SU-DHL-6 (cell line): ENCODE results near the gene ATP9B.

Experiments
- H2AFZ ChIP-seq: fragments of 200-600 bp; sonication (generic); 2 replicates; pipeline ENCODE4 v1.6.1; 2014; ENCODE audit warnings: low read depth, mild to moderate bottlenecking, moderate library complexity, mixed read lengths, antibody characterized with exemption, low read length; ENCODE audit not compliant: severe bottlenecking
- H3F3A ChIP-seq: fragments of 200-600 bp; shearing (Covaris generic); 2 replicates; pipeline ENCODE4 v1.6.0; 2016; ENCODE audit warnings: antibody characterized with exemption, mild to moderate bottlenecking; ENCODE audit not compliant: insufficient read depth
- H3K27ac ChIP-seq: fragments of 200-600 bp; sonication (generic); 2 replicates; pipeline ENCODE4 v1.5.1; 2016; ENCODE audit warnings: low read depth, mild to moderate bottlenecking, low read length, moderate library complexity, mixed read lengths
- H3K27me3 ChIP-seq: fragments of 200-600 bp; sonication (generic), shearing (Covaris generic); 2 replicates; pipeline ENCODE4 v1.6.0; 2014; ENCODE audit warnings: mild to moderate bottlenecking, low read length
- H3K36me3 ChIP-seq: fragments of 200-600 bp; sonication (generic); 2 replicates; pipeline ENCODE4 v1.6.1; 2014; ENCODE audit warnings: mild to moderate bottlenecking, low read length, mixed read lengths
- H3K4me2 ChIP-seq: fragments of 300-600, 200-600 bp; shearing (Covaris generic), sonication (generic); 2 replicates; pipeline ENCODE4 v1.6.0; 2014; ENCODE audit warnings: low read length, low read depth, mild to moderate bottlenecking; ENCODE audit not compliant: poor library complexity, severe bottlenecking
- H3K4me3 ChIP-seq: fragments of 200-600 bp; sonication (generic); 2 replicates; pipeline ENCODE4 v1.5.1; 2014; ENCODE audit warnings: antibody characterized with exemption, low read length, mild to moderate bottlenecking, mixed read lengths; ENCODE audit not compliant: insufficient read depth, poor library complexity, severe bottlenecking
- H3K79me2 ChIP-seq: fragments of 200-600 bp; sonication (generic); 2 replicates; pipeline ENCODE4 v1.6.1; 2014; ENCODE audit warnings: mild to moderate bottlenecking, low read length, moderate library complexity; ENCODE audit not compliant: insufficient read depth
- H3K9ac ChIP-seq: fragments of 200-600 bp; sonication (generic); 2 replicates; pipeline ENCODE4 v1.7.0; 2014; ENCODE audit warnings: mild to moderate bottlenecking, low read length
- H3K9me2 ChIP-seq: fragments of 200-600 bp; sonication (generic); replicated peaks from 2 replicates; pipeline ENCODE4 v1.6.1; 2014; ENCODE audit warnings: low read length; ENCODE audit not compliant: insufficient read depth
- H3K9me3 ChIP-seq: fragments of 200-600 bp; sonication (generic); 2 replicates; pipeline ENCODE4 v1.6.1; 2014; ENCODE audit warnings: low read length, mixed read lengths; ENCODE audit not compliant: insufficient read depth
- H4K20me1 ChIP-seq: fragments of 200-600 bp; sonication (generic); 2 replicates; pipeline ENCODE4 v1.6.1; 2014; ENCODE audit warnings: low read depth, mild to moderate bottlenecking, antibody characterized with exemption, low read length, moderate library complexity, mixed read lengths
- CTCF ChIP-seq: fragments of 200-600 bp; sonication (generic); IDR thresholded peaks from one replicate; pipeline ENCODE4 v1.5.1; 2017; ENCODE audit warnings: antibody characterized with exemption, mild to moderate bottlenecking, low read length, moderate library complexity; ENCODE audit not compliant: insufficient read depth, poor library complexity, severe bottlenecking
- EZH2phosphoT487 ChIP-seq: fragments of 200-600 bp; sonication (generic), shearing (Covaris generic); conservative IDR thresholded peaks from 2 replicates; pipeline ENCODE4 v1.6.1; 2018; ENCODE audit warnings: mild to moderate bottlenecking, antibody characterized with exemption, low read length, moderate library complexity, mixed read lengths

The ATP9B gene

GRCh38 chr18:79252904-79253633, 183.9 kb downstream of the ATP9B start:
- Histone ChIP-seq H4K20me1 (0 out of 2 replicates have a peak, but pooled peaks cover 7% of the 10 kb centered on the region), H3K9me2 (no peaks in the 10 kb centered on the region), H3K9me3 (no peaks in the 10 kb centered on the region), H3K27ac (no peak overlapping the region), H3F3A (no peaks in the 10 kb centered on the region), H3K36me3 (no peaks in the 10 kb centered on the region), H3K9ac (no peak overlapping the region), H3K79me2 (no peaks in the 10 kb centered on the region), H2AFZ (no peak overlapping the region), H3K27me3 (no peaks in the 10 kb centered on the region), H3K4me2 (no peak overlapping the region), H3K4me3 (no peak overlapping the region)
- TF ChIP-seq CTCF (no peak), EZH2phosphoT487 (no peak)

GRCh38 chr18:79257480-79257879, 188.3 kb downstream of the ATP9B start:
- H3F3A ChIP-seq, result no peaks in the 10 kb centered on the region
- no peak overlapping the region for H3K4me3 ChIP-seq
- no peaks in the 10 kb centered on the region for H3K9me2 ChIP-seq
- no peak overlapping the region for H3K27ac ChIP-seq
- H3K27me3 ChIP-seq, result no peaks in the 10 kb centered on the region
- no peak overlapping the region for H3K4me2 ChIP-seq
- no peaks in the 10 kb centered on the region for H3K79me2 ChIP-seq
- H3K36me3 ChIP-seq, result no peaks in the 10 kb centered on the region
- TF ChIP-seq CTCF, result no peak
- no peak for TF ChIP-seq EZH2phosphoT487
- no peaks in the 10 kb centered on the region for H3K9me3 ChIP-seq
- no peak overlapping the region for H2AFZ ChIP-seq
- H3K9ac ChIP-seq, result no peak overlapping the region
- no peaks in the 10 kb centered on the region for H4K20me1 ChIP-seq

- Histone ChIP-seq H2AFZ (no peak overlapping the region), H3K27me3 (no peaks in the 10 kb centered on the region), H3K9me2 (no peaks in the 10 kb centered on the region), H3K9me3 (no peaks in the 10 kb centered on the region), H4K20me1 (no peaks in the 10 kb centered on the region), H3K4me3 (no peak overlapping the region), H3K9ac (no peak overlapping the region), H3F3A (no peaks in the 10 kb centered on the region), H3K36me3 (no peaks in the 10 kb centered on the region), H3K27ac (no peak overlapping the region), H3K4me2 (no peak overlapping the region), H3K79me2 (no peaks in the 10 kb centered on the region)
- no peak for TF ChIP-seq EZH2phosphoT487
- TF ChIP-seq CTCF, result no peak
Observed at GRCh38 chr18:79258447-79258846, 189.3 kb downstream of the ATP9B start.
